Right lobe of liver (tissue), 6 donors: ENCODE results near the gene STEAP4. TPM values are rescaled to one million over a fixed set of nuclear protein-coding genes. Genes with fewer than 3 reads are reported as not detected.

Experiments used
- ATAC-seq, 4 donors: fragments of 200-7000 bp; cut with Tn5 transposase; one replicate each; pipeline ENCODE4 v1.9.1; 2020; ENCODE audit warnings: mild to moderate bottlenecking in 4 of 4, moderate library complexity in 4 of 4
- DNase-seq, 3 donors: peaks; one replicate each; pipeline ENCODE4 v3.0.0-alpha.2; 2020
- H3K27ac ChIP-seq, 3 donors: fragments of 200-600 bp; one replicate each; pipeline ENCODE4 v1.8.0; 2022
- H3K27me3 ChIP-seq, 2 donors: fragments of 200-600 bp; one replicate each; pipeline ENCODE4 v1.8.0; 2022
- H3K36me3 ChIP-seq, 4 donors: fragments of 200-600 bp; sonication (generic) in 1 of 4; one replicate each; pipeline versions ENCODE4 v1.5.1 to v1.8.0; 2017 to 2022; ENCODE audit warnings: control low read depth in 1 of 4
- H3K4me1 ChIP-seq, 4 donors: fragments of 200-600 bp; sonication (generic) in 1 of 4; one replicate each; pipeline versions ENCODE4 v1.5.1 to v1.8.0; 2017 to 2022; ENCODE audit warnings: control low read depth in 1 of 4
- H3K4me3 ChIP-seq, 3 donors: fragments of 200-600 bp; one replicate each; pipeline ENCODE4 v1.8.0; 2022
- H3K9me3 ChIP-seq, 4 donors: fragments of 200-600 bp; sonication (generic) in 1 of 4; one replicate each; pipeline versions ENCODE4 v1.5.1 to v1.8.0; 2017 to 2022; ENCODE audit warnings: control low read depth in 1 of 4
- CTCF ChIP-seq, 4 donors: fragments of 200-600 bp in 3 of 4; fragments of 450-650 bp in 1 of 4; IDR thresholded peaks; one replicate each; pipeline versions ENCODE4 v1.5.1 to v1.8.0; 2016 to 2022; ENCODE audit warnings: antibody characterized with exemption in 4 of 4, mild to moderate bottlenecking in 2 of 4
- POLR2A ChIP-seq: fragments of 450-650 bp; IDR thresholded peaks from one replicate; pipeline ENCODE4 v1.6.1; 2017; ENCODE audit warnings: antibody characterized with exemption, mild to moderate bottlenecking
- WGBS: methylation state at CpG from one replicate; pipeline ENCODE4 v1.1.6; 2018; ENCODE audit warnings: low coverage, low lambda C conversion rate; ENCODE audit not compliant: insufficient coverage; ENCODE audit errors: missing lambda C conversion rate; 5-methylcytosine and 5-hydroxymethylcytosine counted together
- intact Hi-C, 2 donors: fragments of 100-400 bp; cut with DNase I; formaldehyde crosslinking; loops; one replicate each; pipeline versions ENCODE4 v1.11.2 to v1.14.1; 2022
- total RNA-seq, 6 experiments: library from RNA; depleted of rRNA in 2 of 6; stranded (reverse); fragments of >200 nt in 2 of 6; fragmentation: NEBNext Ultra II Directional in 3 of 6; extraction: Animal tissue kit (Norgen Biotek cat#: 25700) in 3 of 6; gene quantifications; one replicate each; pipeline versions ENCODE4 v1.1.0 to v1.2.4, GENCODE V29; 2016 to 2023
- donor health status: DM: no; HTN: yes; CAD: no.
- donor health status: DM: no; HTN: no; CAD: no.
- donor health status: DM: no; HTN: no; CAD: no.
- donor health status: DM: no; HTN: yes; CAD: no.
- donor health status: DM: no; HTN: yes; CAD: no.

STEAP4 gene
- total RNA-seq, 6 experiments from 2014 or later, result 16.3 to 158 (median 22.9) TPM

- no peaks in the 10 kb centered on the region for H3K27me3 ChIP-seq
- WGBS, result 78% methylated on average over 9 of the region's 11 CpGs
- no peaks in the 10 kb centered on the region for H3K36me3 ChIP-seq
- TF ChIP-seq POLR2A (no peak), CTCF (IDR thresholded peaks at IDR 0.05) (no peak)
- H3K27ac ChIP-seq, result no peak overlapping the region
- no peaks in the 10 kb centered on the region for H3K9me3 ChIP-seq
- intact Hi-C loops, result no loop called here
- no peak for DNase-seq
- H3K4me3 ChIP-seq, result no peak overlapping the region
- ATAC-seq, result peak in 1 of 4 donors; percentile 27
- no peaks in the 10 kb centered on the region for H3K4me1 ChIP-seq
Measured at GRCh38 chr7:88291398-88292173, 15.1 kb downstream of the STEAP4 start.

GRCh38 chr7:88290491-88290890, 16.2 kb downstream of the STEAP4 start:
- WGBS, result 70% methylated on average over 4 of the region's 4 CpGs
- Histone ChIP-seq H3K4me1 (no peaks in the 10 kb centered on the region), H3K4me3 (no peak overlapping the region), H3K36me3 (no peaks in the 10 kb centered on the region), H3K27ac (no peak overlapping the region), H3K27me3 (no peaks in the 10 kb centered on the region), H3K9me3 (no peaks in the 10 kb centered on the region)
- ATAC-seq, result no peak
- intact Hi-C loops, result no loop called here
- TF ChIP-seq CTCF (IDR thresholded peaks at IDR 0.05), result no peak
- no peak for TF ChIP-seq POLR2A
- no peak for DNase-seq

- no peak for DNase-seq
- Histone ChIP-seq H3K27ac (no peak overlapping the region), H3K4me3 (no peak overlapping the region), H3K27me3 (no peaks in the 10 kb centered on the region), H3K36me3 (no peaks in the 10 kb centered on the region), H3K4me1 (no peaks in the 10 kb centered on the region), H3K9me3 (no peaks in the 10 kb centered on the region)
- 57% methylated on average over 2 of the region's 2 CpGs for WGBS
- intact Hi-C loops, result no loop called here
- no peak for TF ChIP-seq CTCF (IDR thresholded peaks at IDR 0.05)
- TF ChIP-seq POLR2A, result no peak
- ATAC-seq, result peak in 1 of 4 donors; percentile 78
Measured at GRCh38 chr7:88289564-88290025, 17.1 kb downstream of the STEAP4 start.

- no peak for DNase-seq
- H3K9me3 ChIP-seq, result no peaks in the 10 kb centered on the region
- TF ChIP-seq POLR2A (no peak), CTCF (IDR thresholded peaks at IDR 0.05) (no peak)
Measured at GRCh38 chr7:88281749-88282148, 24.9 kb downstream of the STEAP4 start.

More at GRCh38 chr7:88281749-88282148, 24.9 kb downstream of the STEAP4 start:
- no peak for ATAC-seq
- no peak overlapping the region for H3K4me3 ChIP-seq
- 60% methylated on average over 2 of the region's 2 CpGs for WGBS
- H3K4me1 ChIP-seq, result peaks cover 0 to 7% (median 0%) of the 10 kb centered on the region in 4 donors
- no peak overlapping the region for H3K27ac ChIP-seq
- no peaks in the 10 kb centered on the region for H3K36me3 ChIP-seq
- intact Hi-C loops, result no loop called here
- H3K27me3 ChIP-seq, result no peaks in the 10 kb centered on the region
